ENCODE measurements around the gene RUBCNL.

Gene RUBCNL

GRCh38 chr13:46303742-46304385 lies 83.2 kb downstream of the RUBCNL start:
- no peak for DNase-seq

GRCh38 chr13:46297361-46297811 lies 89.7 kb downstream of the RUBCNL start:
- DNase-seq: no peak

GRCh38 chr13:46296921-46297320 lies 90.1 kb downstream of the RUBCNL start:
- no peak for DNase-seq

- DNase-seq: no peak
Observed at GRCh38 chr13:46296115-46296822, 90.8 kb downstream of the RUBCNL start.

GRCh38 chr13:46295491-46296114 lies 91.4 kb downstream of the RUBCNL start:
- DNase-seq: peak; percentile 29

- DNase-seq: no peak
Observed at GRCh38 chr13:46293436-46293835, 93.6 kb downstream of the RUBCNL start.

Data from stimulated activated naive CD4-positive, alpha-beta T cell treated with Interleukin-2 at 50 U/mL for 16 hours (primary cell).